Stimulated activated CD4-positive, alpha-beta T cell treated with anti-CD3 and anti-CD28 coated beads, Interleukin-1b, Interleukin-23, amount 100 ng/mL, for 1 hour (primary cell): Measurements from ENCODE around the gene FCN2.

Experiments
- DNase-seq, 2 donors: peaks; one replicate each; pipeline ENCODE4 v3.0.0-alpha.2; 2020; ENCODE audit warnings: low read depth in 2 of 2

Gene FCN2

GRCh38 chr9:134933076-134933659 is 52.6 kb downstream of the FCN2 start:
- DNase-seq, result no peak

GRCh38 chr9:134935056-134935640 is 54.5 kb downstream of the FCN2 start:
- no peak for DNase-seq

- no peak for DNase-seq
Observed at GRCh38 chr9:134935701-134936345, 55.2 kb downstream of the FCN2 start.

- DNase-seq, result no peak
Observed at GRCh38 chr9:134936346-134937163, 55.9 kb downstream of the FCN2 start.
